ENCODE results near the gene GLOD5. TPM values are rescaled to one million over a fixed set of nuclear protein-coding genes. Genes with fewer than 3 reads are reported as not detected.

GLOD5 gene
- total and polyA plus RNA-seq, 2 of the 4 experiments (the other 2 are of a cell fraction) = not detected

DNA sequence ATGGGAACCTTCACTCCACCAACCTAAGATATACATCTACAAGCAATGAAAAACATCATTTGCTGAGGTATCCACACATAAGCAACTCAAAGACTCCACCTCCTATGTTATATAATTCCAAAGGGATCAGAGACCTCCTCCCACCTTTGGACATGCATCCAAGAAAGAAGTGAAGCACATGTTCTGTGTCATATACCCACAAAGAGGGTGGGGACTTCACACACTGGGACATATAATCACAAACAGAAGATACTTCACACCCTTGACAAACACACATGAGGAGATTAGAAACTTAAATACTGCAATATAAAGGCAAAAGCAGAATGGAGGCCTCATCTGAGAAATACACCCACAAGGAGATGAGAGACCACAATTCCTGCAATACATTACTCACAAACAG, 39.6 kb upstream of the GLOD5 start:
- Histone ChIP-seq H2BK20ac (ENCODE audit: low read depth, low read length) (no peak overlapping the region), H4K5ac (ENCODE audit: low read depth, low read length) (no peak overlapping the region), H4K91ac (ENCODE audit: insufficient read depth, low read depth, low read length) (no peak overlapping the region), H3K36me3 (ENCODE audit: control insufficient read depth, insufficient read depth, low read length) (no peaks in the 10 kb centered on the region), H3K27ac (ENCODE audit: insufficient read depth, low read length) (no peak overlapping the region), H3K14ac (replicated peaks; ENCODE audit: low read depth, low read length) (no peak overlapping the region), H2BK5ac (ENCODE audit: low read depth, low read length, poor library complexity, severe bottlenecking) (no peak overlapping the region), H3K9me1 (ENCODE audit: insufficient read depth, low read length) (no peaks in the 10 kb centered on the region), H3K79me1 (ENCODE audit: low read depth in 1 of 2, low read length in 2 of 2) (no peaks in the 10 kb centered on the region), H2AK9ac (replicated peaks; ENCODE audit: low read depth, low read length, poor library complexity) (no peak overlapping the region), H3K18ac (ENCODE audit: low read depth, low read length) (no peak overlapping the region), H3K4me1 (ENCODE audit: control insufficient read depth, insufficient read depth, low read length) (no peaks in the 10 kb centered on the region), H3K56ac (ENCODE audit: extremely low read depth, insufficient read depth, low read length) (no peak overlapping the region), H3K4ac (ENCODE audit: low read depth, low read length) (no peak overlapping the region), H3K23ac (ENCODE audit: low read depth, low read length) (no peak overlapping the region), H3K4me3 (ENCODE audit: insufficient read depth, low read depth, low read length) (no peak overlapping the region), H2AFZ (replicated peaks; ENCODE audit: low read length, poor library complexity) (no peak overlapping the region), H2AK5ac (ENCODE audit: low read depth, low read length) (no peak overlapping the region), H4K8ac (ENCODE audit: low read depth in 2 of 2, low read length in 2 of 2) (no peak overlapping the region), H3K9ac (ENCODE audit: low read depth, low read length) (no peak overlapping the region), H3K4me2 (ENCODE audit: low read depth, low read length) (no peak overlapping the region), H3K9me3 (ENCODE audit: control insufficient read depth, insufficient read depth, low read length) (no peaks in the 10 kb centered on the region), H4K20me1 (ENCODE audit: insufficient read depth, low read length) (no peaks in the 10 kb centered on the region), H2BK120ac (ENCODE audit: low read depth, low read length) (no peak overlapping the region), H2BK15ac (ENCODE audit: low read depth, low read length) (no peak overlapping the region), H3K27me3 (ENCODE audit: control insufficient read depth, insufficient read depth, low read length) (peaks cover 5% of the 10 kb centered on the region; the same call in 1 of the 2 replicates)
- intact Hi-C loops (cut with micrococcal nuclease) = no loop called here
- ATAC-seq (ENCODE audit: low read depth) = no peak
- BruUV-seq (replicated peaks) = no TSS peak
- TF ChIP-seq BHLHE40 (IDR thresholded peaks at IDR 0.05; ENCODE audit: low read depth, low read length) (no peak), MAFK (IDR thresholded peaks at IDR 0.05; ENCODE audit: low read depth, low read length) (no peak), CEBPB (IDR thresholded peaks at IDR 0.05; ENCODE audit: low read depth, low read length) (no peak), CHD1 (IDR thresholded peaks at IDR 0.05; ENCODE audit: low read depth, low read length) (no peak), FOS (IDR thresholded peaks at IDR 0.05; ENCODE audit: low read depth, low read length) (no peak)
- TF ChIP-seq, protein P1, sequence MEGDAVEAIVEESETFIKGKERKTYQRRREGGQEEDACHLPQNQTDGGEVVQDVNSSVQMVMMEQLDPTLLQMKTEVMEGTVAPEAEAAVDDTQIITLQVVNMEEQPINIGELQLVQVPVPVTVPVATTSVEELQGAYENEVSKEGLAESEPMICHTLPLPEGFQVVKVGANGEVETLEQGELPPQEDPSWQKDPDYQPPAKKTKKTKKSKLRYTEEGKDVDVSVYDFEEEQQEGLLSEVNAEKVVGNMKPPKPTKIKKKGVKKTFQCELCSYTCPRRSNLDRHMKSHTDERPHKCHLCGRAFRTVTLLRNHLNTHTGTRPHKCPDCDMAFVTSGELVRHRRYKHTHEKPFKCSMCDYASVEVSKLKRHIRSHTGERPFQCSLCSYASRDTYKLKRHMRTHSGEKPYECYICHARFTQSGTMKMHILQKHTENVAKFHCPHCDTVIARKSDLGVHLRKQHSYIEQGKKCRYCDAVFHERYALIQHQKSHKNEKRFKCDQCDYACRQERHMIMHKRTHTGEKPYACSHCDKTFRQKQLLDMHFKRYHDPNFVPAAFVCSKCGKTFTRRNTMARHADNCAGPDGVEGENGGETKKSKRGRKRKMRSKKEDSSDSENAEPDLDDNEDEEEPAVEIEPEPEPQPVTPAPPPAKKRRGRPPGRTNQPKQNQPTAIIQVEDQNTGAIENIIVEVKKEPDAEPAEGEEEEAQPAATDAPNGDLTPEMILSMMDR (conservative IDR thresholded peaks at IDR 0.05; ENCODE audit: low read depth, low read length) = no peak
- POLR2A ChIA-PET (ENCODE audit: unreplicated experiment) = no interaction called here
- dilution Hi-C loops (cut with HindIII; ENCODE audit: low sequenced_read_pairs, unreplicated experiment) = no loop called here
- no peak for DNase-seq
- in situ Hi-C loops (cut with MboI; ENCODE audit: low sequenced_read_pairs) = no loop called here
- CTCF ChIA-PET = no interaction called here
